GM19099 (cell line): ENCODE data around the gene METTL26.

Source experiments
- POLR2A ChIP-seq: IDR thresholded peaks from 3 replicates; pipeline ENCODE4 v1.6.1; 2011; ENCODE audit warnings: low read depth; ENCODE audit not compliant: insufficient read length; ENCODE audit errors: extremely low read depth

The METTL26 gene

GRCh38 chr16:636206-637080 lies at the start of gene METTL26:
TSS of gene METTL26 (minus strand) at chr16:636305. CDS start at chr16:636290, 15 bp downstream.
- TF ChIP-seq POLR2A: peak; percentile 79

- no peak for TF ChIP-seq POLR2A
Observed at GRCh38 chr16:684961-685696, 49.0 kb upstream of the METTL26 start.

GRCh38 chr16:684071-684794 lies 48.1 kb upstream of the METTL26 start, which contains the start of gene JMJD8:
TSS of gene JMJD8 (minus strand) at chr16:684334. CDS start at chr16:684319, 15 bp downstream.
- TF ChIP-seq POLR2A: peak; percentile 96

- no peak for TF ChIP-seq POLR2A
Observed at GRCh38 chr16:683396-684070, 47.4 kb upstream of the METTL26 start.

- no peak for TF ChIP-seq POLR2A
Observed at GRCh38 chr16:682493-683395, 46.6 kb upstream of the METTL26 start.

GRCh38 chr16:681746-682427 lies 45.8 kb upstream of the METTL26 start:
- TF ChIP-seq POLR2A: no peak

- TF ChIP-seq POLR2A: peak; percentile 22
Observed at GRCh38 chr16:680967-681745, 45.1 kb upstream of the METTL26 start.

- no peak for TF ChIP-seq POLR2A
Observed at GRCh38 chr16:680625-680945, 44.5 kb upstream of the METTL26 start.

- TF ChIP-seq POLR2A: peak; percentile 81
Observed at GRCh38 chr16:679814-680624, 43.9 kb upstream of the METTL26 start, which contains the start of gene STUB1. TSS of gene STUB1 (plus strand) at chr16:680410. CDS start at chr16:680526, 116 bp downstream.

GRCh38 chr16:678858-679813 lies 43.0 kb upstream of the METTL26 start:
- no peak for TF ChIP-seq POLR2A
